Ectodermal cell (in vitro differentiated cells): ENCODE data around the gene ATP11B.

Experiments used
- H3K27ac ChIP-seq: 2 replicates; pipeline ENCODE4 v1.7.0; 2013; ENCODE audit warnings: mild to moderate bottlenecking, low read depth, low read length; ENCODE audit not compliant: insufficient read depth, poor library complexity, severe bottlenecking
- H3K27me3 ChIP-seq: 2 replicates; pipeline ENCODE4 v1.7.0; 2013; ENCODE audit warnings: mild to moderate bottlenecking, low read length; ENCODE audit not compliant: insufficient read depth, control insufficient read depth, poor library complexity, severe bottlenecking
- H3K36me3 ChIP-seq: one replicate; pipeline ENCODE4 v1.7.0; 2013; ENCODE audit warnings: low read length; ENCODE audit not compliant: control insufficient read depth, insufficient read depth
- H3K4me1 ChIP-seq: one replicate; pipeline ENCODE4 v1.7.0; 2013; ENCODE audit warnings: low read length; ENCODE audit not compliant: control insufficient read depth, insufficient read depth
- H3K4me3 ChIP-seq: 2 replicates; pipeline ENCODE4 v1.7.0; 2013; ENCODE audit warnings: low read depth, low read length, control low read depth; ENCODE audit not compliant: insufficient read depth
- H3K9me3 ChIP-seq: 2 replicates; pipeline ENCODE4 v1.7.0; 2013; ENCODE audit warnings: mild to moderate bottlenecking, low read length, moderate library complexity; ENCODE audit not compliant: control insufficient read depth
- WGBS, 2 experiments: methylation state at CpG; one replicate each; pipeline ENCODE4 v1.1.7; 2013; ENCODE audit warnings: missing lambda C conversion rate in 2 of 2; 5-methylcytosine and 5-hydroxymethylcytosine counted together

The ATP11B gene

DNA sequence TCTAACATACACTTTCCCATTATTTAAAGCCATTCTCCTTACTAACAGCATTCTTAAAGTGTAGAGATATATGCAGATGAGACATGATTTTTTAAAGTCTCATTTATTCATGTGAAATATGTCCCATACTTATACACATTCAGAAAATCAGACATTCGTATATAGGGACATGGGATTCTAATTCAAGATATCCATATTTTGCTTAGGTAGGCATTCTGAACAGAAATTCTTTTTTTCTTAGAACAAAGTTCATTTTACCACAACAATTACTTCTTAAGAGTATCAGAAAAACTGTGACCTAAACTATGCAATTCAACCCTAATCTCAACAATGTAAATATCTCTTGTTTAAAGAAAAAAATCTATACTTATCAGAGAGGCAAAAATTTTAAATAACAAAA lies 170.9 kb downstream of the ATP11B start:
- Histone ChIP-seq H3K9me3 (no peaks in the 10 kb centered on the region), H3K27ac (no peak overlapping the region), H3K4me3 (no peak overlapping the region), H3K36me3 (no peaks in the 10 kb centered on the region), H3K27me3 (no peaks in the 10 kb centered on the region), H3K4me1 (peaks cover 8% of the 10 kb centered on the region)
- WGBS, 2 experiments = 100% methylated on average over 1 of the region's 1 CpG

DNA sequence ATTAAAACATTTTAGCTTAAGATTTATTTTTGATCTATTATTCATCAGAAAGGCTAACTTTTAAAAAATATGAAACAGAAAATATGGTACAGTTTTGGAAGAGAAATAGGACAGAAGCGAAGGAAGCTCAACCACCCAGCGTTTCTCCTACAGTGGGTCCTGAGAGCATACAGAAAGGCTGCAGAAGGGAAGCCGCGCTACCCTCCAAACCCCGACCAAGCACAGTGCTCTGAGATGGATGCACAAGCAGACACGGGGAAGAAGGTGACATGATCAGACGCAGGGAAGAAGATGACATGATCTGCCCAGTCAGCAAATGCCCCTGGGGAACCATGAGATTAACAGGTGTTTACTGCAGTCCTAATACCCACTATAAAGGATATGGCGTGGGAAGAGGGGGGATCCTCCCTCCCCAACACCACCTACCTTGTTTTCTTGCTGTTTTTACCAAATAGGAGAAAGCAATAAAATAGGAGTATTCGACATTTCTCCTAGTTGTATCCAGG lies 172.6 kb downstream of the ATP11B start:
- Histone ChIP-seq H3K9me3 (no peaks in the 10 kb centered on the region), H3K36me3 (no peaks in the 10 kb centered on the region), H3K4me3 (no peak overlapping the region), H3K27me3 (no peaks in the 10 kb centered on the region), H3K4me1 (no peaks in the 10 kb centered on the region), H3K27ac (no peak overlapping the region)
- 93 to 94% methylated on average over 9 of the region's 9 CpGs for WGBS, 2 experiments

DNA sequence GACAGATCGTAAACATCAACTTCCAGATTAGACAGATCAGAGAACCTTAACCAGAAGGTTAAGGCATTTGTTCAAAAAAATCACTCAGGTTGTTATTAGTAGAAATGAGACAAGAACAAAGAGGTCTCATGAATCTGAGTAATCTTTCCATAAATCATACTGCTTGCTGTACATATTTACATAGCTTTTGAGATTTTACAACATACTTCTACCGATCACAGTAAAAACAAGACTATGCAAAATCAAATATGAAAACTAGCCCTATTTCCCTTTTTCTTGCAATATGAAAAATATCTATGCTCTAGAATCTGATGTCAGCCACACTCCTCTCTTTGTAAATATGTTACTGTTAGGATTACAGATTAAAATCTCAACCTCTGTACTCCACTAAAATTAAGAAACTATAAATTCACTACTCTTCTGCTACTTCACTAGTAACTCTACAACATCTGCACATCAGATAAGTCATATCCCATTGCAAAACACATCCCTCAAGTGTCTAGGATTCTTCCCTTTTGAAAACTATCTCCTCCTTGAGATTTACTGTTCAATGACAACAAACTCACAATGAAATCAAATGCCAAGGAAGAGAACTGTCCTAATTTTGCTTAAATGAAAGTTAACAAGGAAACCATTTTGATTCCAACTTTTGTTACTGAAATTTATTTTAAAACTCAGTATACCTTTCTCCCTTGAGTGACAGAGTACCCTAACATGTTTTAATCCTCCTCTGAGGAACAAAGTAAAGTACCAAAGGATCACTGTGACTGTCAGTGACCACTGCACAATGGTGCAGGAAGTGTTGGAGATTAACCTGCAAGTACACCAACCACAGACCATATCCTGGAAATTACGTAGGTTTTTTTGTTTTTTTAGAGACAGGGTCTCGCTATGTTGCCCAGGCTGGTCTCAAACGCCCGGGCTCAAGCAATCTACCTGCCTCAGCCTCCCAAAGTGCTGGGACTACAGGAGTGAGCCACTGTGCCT lies 174.2 kb downstream of the ATP11B start:
- Histone ChIP-seq H3K4me1 (no peaks in the 10 kb centered on the region), H3K27me3 (no peaks in the 10 kb centered on the region), H3K9me3 (no peaks in the 10 kb centered on the region), H3K36me3 (no peaks in the 10 kb centered on the region), H3K4me3 (no peak overlapping the region), H3K27ac (no peak overlapping the region)
- 91 to 97% methylated on average over 5 to 6 of the region's 6 CpGs for WGBS, 2 experiments

DNA sequence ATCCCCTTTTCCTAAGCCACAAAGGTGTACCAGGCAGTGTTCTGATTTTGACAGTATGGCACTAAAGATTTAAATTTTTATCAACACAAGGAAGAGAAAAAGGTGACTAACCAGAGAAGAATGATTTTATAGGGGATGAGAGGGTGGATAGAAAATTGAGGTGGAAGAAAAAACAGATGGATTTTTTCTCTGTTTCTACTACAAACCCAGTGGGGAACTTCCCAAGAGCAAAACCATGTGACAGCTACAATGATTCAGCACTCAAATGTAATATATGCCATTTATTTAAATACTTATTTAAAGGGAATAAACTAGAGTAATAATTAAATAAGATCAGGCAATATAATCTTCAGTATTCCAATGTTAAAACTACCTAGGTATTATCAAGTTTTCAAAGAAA lies 176.0 kb downstream of the ATP11B start:
- H3K4me1 ChIP-seq = no peaks in the 10 kb centered on the region
- H3K27me3 ChIP-seq = no peaks in the 10 kb centered on the region
- H3K9me3 ChIP-seq = no peaks in the 10 kb centered on the region
- no peak overlapping the region for H3K27ac ChIP-seq
- no peak overlapping the region for H3K4me3 ChIP-seq
- H3K36me3 ChIP-seq = no peaks in the 10 kb centered on the region

DNA sequence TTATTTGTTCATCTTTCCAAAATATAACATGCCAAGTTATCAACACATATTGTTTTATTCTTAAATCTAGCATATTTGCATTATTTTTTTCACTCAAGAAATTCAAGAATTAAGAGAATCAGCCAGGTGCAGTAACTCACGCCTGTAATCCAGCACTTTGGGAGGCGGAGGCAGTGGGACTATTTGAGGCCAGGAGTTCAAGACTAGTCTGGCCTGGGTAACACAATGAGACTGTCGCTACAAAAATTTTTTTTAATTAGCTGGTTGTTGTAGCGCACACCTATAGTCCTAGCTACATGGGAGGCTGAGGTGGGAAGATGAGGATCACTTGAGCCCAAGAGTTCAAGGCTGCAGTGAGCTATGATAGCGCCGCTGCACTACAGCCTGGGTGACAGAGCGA lies 176.5 kb downstream of the ATP11B start:
- H3K27ac ChIP-seq = no peak overlapping the region

DNA sequence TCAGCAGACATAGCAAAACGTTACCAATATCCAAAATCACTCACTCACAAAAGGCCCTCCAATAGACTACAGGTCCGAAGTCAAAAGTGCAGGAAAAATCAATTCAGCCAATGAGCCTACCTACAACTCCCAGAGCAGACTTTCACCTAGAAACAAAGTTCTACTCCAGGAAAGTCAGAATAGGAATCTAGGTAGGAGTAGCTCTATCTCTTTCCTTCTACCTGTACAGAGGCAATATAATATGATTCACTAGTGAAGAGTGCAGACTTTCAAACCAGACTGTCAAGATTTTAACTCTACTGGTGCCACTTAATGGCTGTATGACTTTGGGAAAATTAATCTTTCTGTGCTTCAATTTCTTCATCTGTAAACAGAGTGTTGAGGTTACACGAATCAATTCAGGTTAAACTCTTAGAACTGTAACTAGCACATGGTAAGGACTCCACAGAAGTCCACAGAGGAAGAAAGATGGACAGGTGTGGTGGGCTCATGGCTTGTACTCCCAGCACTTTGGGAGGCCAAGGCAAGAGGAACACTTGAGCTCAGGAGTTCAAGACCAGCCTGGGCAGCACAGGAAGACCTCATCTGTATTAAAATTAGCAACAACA lies 177.6 kb downstream of the ATP11B start:
- 88 to 92% methylated on average over 3 of the region's 3 CpGs for WGBS, 2 experiments

More for the DNA sequence above, 176.5 kb downstream of the ATP11B start:
- H3K9me3 ChIP-seq = no peaks in the 10 kb centered on the region
- H3K36me3 ChIP-seq = no peaks in the 10 kb centered on the region
- WGBS, 2 experiments = 94 to 95% methylated on average over 4 to 6 of the region's 7 CpGs
- H3K27me3 ChIP-seq = no peaks in the 10 kb centered on the region
- no peak overlapping the region for H3K4me3 ChIP-seq
- no peaks in the 10 kb centered on the region for H3K4me1 ChIP-seq

More for the DNA sequence above, 177.6 kb downstream of the ATP11B start:
- Histone ChIP-seq H3K9me3 (no peaks in the 10 kb centered on the region), H3K4me3 (no peak overlapping the region), H3K27me3 (no peaks in the 10 kb centered on the region), H3K36me3 (no peaks in the 10 kb centered on the region), H3K4me1 (no peaks in the 10 kb centered on the region), H3K27ac (no peak overlapping the region)
